Spleen (tissue), 7 donors: ENCODE results near the gene OLFM1.

ENCODE experiments used
- POLR2A ChIP-seq, 3 donors: fragments of 450-650 bp; IDR thresholded peaks; one replicate each; pipeline ENCODE4 v1.5.1; 2017; ENCODE audit warnings: antibody characterized with exemption in 3 of 3, mild to moderate bottlenecking in 1 of 3
- POLR2AphosphoS5 ChIP-seq, 3 donors: sonication (generic); formaldehyde crosslinking; IDR thresholded peaks; one replicate each; pipeline ENCODE4 v1.5.1; 2017; ENCODE audit warnings: antibody characterized with exemption in 3 of 3
- TF ChIP-seq, protein P1 (sequence below), 11 experiments: fragments of 200-600 bp in 7 of 11; fragments of 450-650 bp in 4 of 11; sonication (generic) in 4 of 11; IDR thresholded peaks in 8 of 11; conservative IDR thresholded peaks in 3 of 11; 1 replicate in 7 of 11; 2 replicates in 4 of 11; pipeline versions ENCODE4 v1.4.0 to v1.8.0; 2016 to 2021; ENCODE audit warnings: antibody characterized with exemption in 11 of 11, inconsistent platforms in 4 of 11, mild to moderate bottlenecking in 1 of 11
- donor health status: DM: no; HTN: no; CAD: no; lungs with moderate emphysema.
- donor health status: DM: no; HTN: no; CAD: no.
- donor health status: DM: no; HTN: no; CAD: no.

DNA sequence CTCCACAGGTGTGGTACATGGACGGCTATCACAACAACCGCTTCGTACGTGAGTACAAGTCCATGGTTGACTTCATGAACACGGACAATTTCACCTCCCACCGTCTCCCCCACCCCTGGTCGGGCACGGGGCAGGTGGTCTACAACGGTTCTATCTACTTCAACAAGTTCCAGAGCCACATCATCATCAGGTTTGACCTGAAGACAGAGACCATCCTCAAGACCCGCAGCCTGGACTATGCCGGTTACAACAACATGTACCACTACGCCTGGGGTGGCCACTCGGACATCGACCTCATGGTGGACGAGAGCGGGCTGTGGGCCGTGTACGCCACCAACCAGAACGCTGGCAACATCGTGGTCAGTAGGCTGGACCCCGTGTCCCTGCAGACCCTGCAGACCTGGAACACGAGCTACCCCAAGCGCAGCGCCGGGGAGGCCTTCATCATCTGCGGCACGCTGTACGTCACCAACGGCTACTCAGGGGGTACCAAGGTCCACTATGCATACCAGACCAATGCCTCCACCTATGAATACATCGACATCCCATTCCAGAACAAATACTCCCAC is 32.1 kb downstream of the OLFM1 start:
- TF ChIP-seq POLR2AphosphoS5 (IDR thresholded peaks at IDR 0.05) = no peak
- TF ChIP-seq, protein P1, sequence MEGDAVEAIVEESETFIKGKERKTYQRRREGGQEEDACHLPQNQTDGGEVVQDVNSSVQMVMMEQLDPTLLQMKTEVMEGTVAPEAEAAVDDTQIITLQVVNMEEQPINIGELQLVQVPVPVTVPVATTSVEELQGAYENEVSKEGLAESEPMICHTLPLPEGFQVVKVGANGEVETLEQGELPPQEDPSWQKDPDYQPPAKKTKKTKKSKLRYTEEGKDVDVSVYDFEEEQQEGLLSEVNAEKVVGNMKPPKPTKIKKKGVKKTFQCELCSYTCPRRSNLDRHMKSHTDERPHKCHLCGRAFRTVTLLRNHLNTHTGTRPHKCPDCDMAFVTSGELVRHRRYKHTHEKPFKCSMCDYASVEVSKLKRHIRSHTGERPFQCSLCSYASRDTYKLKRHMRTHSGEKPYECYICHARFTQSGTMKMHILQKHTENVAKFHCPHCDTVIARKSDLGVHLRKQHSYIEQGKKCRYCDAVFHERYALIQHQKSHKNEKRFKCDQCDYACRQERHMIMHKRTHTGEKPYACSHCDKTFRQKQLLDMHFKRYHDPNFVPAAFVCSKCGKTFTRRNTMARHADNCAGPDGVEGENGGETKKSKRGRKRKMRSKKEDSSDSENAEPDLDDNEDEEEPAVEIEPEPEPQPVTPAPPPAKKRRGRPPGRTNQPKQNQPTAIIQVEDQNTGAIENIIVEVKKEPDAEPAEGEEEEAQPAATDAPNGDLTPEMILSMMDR (IDR thresholded peaks at IDR 0.05 in 8 of 11, conservative IDR thresholded peaks at IDR 0.05 in 3 of 11) = no peak
- TF ChIP-seq POLR2A (IDR thresholded peaks at IDR 0.05) = no peak
